Smooth muscle cell of the brain vasculature (primary cell): ENCODE data around the gene RAD51B.

Source experiments
- DNase-seq: peaks from one replicate; pipeline ENCODE4 v3.0.0-alpha.2; 2012; ENCODE audit warnings: low read depth, low spot score

The RAD51B gene

GRCh38 chr14:68585690-68586089 is 766.1 kb downstream of the RAD51B start:
- no peak for DNase-seq

DNA sequence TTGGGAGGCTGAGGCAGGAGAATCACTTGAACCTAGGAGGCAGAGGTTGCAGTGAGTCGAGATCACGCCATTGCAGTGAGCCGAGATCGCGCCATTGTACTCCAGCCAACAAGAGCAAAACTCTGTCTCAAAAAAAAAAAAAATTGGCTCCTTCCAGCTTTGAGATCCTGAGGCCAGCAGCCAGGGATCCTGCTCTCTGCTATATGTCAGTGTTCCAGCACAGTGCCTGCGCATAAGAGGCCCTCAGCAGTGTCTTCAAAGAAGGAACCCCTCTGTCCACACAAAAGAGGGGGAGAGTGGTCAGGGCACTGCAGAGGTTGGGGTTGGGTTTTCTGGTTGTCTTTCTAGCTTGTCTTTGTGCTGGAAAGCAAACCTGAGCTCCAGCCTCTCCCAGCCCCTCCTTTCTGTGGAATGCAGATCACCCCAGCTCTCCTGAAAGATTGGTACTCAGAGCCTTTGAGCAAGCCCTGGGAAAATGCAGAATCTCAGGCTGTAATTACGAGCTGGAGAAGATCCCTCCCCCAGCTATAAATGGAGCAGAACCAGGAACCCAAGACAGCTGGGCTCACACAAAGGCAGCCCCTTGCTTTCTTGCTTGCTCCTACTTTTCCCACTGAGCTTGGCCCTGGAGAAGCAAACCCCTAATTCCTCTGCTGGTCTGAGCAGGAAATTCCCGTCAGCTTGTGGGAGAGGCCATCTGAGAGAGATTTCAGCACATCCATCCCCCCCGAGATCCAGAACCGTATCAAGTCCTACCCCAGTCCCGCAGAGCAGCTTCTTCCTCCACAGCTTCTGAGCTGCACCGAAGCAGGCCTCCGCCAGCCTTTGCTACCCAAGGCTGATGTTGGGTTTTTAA is 767.5 kb downstream of the RAD51B start:
- DNase-seq, result no peak

GRCh38 chr14:68587931-68588330 is 768.4 kb downstream of the RAD51B start:
- DNase-seq, result no peak

GRCh38 chr14:68589447-68590200 is 770.0 kb downstream of the RAD51B start:
- DNase-seq, result peak; percentile 73

DNA sequence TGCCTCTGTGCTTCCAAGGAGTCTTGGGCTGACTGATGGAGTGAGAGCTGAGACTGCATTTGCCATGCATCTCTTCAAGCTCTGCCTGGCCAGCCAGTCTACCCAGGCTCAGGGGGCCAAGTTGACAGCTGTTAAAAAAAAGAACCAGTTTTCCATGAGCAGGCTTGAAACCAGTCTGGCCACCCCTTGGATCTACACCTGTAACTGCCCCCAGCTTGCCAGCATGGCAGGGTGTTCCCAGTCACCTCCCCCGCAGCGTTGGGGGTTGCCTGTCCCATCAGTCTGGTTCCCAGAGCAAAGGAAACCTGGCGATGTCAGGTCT is 770.6 kb downstream of the RAD51B start:
- DNase-seq, result no peak

DNA sequence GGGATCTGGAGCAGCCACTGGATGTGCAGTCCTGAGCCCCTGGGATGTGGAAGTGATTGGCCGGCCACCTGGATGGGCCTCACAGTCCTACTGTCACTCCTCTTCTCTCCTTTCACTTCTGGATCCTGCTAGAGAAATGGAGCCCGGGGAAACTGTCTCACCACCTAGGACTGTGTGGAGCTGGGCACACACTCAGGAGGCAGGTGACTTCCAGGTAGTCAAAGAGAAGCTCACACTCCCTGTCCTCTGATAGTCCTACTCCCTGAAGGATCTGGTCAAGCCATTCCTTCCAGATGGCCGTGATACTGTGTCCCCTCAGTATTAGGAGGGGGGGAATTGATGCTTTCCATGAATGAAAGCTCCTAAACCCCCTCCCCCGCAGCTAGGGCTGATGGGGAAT is 772.2 kb downstream of the RAD51B start:
- no peak for DNase-seq

DNA sequence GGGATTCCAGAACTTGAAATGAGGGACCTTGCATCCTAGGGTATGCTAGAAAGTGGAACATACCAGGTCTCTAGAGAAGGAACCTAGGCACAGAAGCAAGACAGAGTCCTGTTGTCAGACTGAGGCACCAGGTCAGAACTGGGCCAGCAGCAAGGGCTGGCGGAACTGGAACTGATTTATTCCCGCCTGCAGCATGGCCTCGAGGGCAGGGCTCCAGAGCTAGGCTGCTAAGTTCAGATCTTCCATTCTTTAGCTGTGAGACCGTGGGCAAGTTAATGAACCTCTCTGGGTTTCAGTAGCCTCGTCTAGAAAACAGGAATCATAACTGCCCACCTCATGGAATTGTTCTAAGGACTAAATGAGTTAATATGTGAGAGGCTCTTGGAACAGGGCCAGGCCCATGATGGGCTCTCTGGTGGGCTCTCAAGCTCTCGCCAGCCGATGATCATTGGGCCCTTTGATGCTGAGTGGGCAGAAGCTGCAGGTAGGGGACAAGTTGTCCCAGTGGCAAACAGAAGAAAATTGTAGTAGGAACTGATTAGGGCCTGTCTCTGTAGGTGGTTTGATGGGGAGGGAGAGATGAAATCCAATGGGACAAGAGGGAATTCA is 773.5 kb downstream of the RAD51B start:
- DNase-seq, result no peak

DNA sequence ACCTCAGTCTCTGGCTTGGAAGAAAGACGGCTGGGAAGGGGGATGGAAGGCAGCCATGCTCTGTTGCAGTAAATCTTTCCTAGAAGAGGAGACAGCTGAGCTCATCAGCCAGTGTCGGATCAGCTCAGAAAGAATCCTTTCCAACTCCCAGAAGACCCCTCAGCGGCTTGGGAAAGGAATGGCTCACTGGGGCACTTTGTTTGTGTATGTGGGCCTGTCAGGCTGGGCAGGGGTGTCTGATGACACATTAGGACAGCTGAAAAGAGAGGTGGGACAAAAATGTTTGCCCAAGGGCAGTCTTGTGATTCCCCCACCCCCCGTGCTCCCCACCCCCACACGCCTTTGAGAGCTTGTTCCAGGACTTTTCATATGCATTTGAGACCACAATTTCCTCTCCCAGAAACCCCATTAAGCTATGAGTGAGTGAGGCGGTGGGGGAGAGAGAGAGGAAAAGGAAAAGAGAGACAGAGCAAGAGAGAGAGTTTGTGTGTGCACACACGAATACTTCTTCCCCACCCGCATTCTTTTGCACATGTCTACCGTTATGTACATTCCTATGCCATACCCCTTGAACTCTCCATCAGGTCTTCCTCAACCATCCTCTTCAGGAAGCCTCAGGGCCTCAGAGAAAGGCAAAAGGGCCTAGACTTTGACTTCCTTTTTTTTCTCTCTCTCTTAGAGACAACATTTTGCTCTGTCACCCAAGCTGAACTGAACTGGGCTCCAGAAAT is 774.4 kb downstream of the RAD51B start:
- DNase-seq, result no peak

GRCh38 chr14:68594737-68595380 is 775.3 kb downstream of the RAD51B start:
- DNase-seq, result no peak

DNA sequence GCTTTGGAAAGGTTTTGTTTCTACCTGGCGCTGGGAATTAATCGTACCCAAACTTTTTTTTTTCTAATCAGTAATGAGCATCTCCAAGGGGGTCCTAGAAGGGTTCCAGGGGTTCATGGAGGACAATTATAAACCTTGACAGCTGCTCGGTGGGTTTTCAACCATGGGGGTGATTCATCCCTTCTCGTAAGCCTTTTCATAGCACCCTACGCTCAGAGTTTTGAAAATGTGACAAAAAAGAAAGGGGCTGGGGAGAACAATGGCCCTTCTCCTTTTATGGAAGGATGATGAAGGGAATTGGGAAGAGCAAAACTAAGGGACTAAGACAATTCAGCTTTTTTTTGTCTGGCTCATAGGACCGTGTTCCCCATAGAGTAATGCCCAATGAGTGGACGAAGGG is 776.6 kb downstream of the RAD51B start:
- no peak for DNase-seq

GRCh38 chr14:68596701-68597100 is 777.1 kb downstream of the RAD51B start:
- no peak for DNase-seq

- no peak for DNase-seq
Measured at GRCh38 chr14:68598089-68598488, 778.5 kb downstream of the RAD51B start.

DNA sequence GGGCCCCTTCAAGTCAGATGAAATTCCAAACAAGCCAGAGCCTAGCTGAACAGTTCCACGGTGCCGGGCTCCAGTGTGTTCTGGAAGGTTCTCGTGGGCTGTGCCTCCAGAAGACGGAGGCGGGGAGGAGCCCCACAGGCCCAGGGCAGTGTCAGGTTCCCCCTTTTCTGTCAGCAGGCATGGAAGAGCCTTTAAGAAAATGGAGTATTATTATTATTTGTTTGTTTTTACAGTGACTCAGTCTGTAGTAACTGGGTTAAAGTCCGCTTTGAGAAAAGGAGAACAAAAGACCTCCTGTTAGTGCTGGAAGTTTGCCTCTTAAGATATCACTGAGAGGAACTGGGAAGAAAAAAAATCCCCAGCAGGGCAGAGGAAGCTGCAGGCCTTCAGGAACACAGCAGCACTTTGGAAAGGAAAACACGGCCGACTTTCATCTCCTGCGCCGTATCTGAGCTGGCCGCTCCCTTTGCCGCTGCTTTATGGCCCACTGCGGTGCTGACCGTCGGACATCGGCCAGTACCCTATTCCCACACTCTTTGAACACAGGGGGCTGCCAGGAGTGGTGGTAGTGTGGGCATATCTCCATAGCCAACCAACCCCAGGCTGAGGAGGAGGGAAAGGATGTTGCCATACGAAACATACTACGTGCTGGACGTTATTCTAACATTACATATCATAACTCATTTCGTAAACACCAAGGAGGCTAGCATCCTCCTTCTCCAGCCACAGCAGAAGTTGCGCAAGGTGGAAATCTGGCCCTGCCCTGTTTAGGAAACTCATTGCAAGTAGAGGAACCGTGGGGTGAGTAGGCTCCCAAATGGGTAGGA is 779.3 kb downstream of the RAD51B start:
- DNase-seq, result peak; percentile 94

DNA sequence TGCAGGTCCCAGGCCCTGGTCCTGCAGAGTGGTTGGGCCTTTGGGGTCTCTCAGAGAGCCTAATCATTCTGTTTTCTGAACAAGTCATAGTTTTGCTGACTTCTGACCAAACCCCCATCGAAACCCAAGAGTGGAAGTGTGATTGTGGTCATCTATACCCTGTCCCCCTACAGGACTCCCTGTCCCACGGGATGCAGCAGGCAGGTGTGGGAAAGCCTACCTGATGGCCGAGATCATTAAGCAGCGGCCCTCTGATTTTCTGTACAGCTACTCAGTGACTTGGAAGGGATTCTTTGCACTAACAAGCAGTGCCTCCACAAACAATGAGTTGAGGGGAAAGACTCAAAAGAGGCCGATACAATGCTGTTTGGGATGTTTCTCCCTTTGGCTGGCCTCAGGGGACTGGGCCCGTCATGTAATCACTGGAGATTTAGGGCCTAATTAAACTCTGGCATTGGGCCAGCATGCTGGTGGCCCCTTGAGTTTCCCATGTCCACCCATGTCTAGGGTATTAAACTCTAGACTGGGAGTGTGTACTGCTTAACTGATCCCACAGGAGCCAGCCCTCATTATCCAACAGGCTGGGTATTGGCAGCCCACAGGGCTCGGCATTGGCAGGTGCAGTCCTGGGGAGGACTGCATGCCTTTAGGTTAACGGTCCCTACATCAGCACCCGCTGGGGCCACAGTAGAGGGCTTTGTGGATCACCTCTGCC is 780.5 kb downstream of the RAD51B start:
- no peak for DNase-seq

DNA sequence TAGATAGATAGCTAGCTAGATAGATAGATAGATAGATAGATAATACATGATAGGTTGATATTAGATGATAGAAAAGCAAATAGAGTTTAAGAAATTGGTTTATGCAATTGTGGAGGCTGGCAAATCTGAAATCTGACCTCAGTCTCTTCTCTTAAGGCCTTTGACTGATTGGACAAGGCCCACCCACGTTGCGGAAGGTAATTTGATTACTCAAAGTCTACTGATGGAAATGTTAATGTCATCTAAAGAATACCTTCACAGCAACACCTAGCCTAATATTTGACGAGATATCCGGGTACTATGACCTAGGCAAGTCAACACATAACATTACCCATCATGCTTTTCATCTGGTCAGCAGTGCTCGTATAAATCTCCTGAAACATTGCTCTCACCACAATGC is 782.9 kb downstream of the RAD51B start:
- no peak for DNase-seq

GRCh38 chr14:68603533-68604360 is 784.2 kb downstream of the RAD51B start:
- DNase-seq, result no peak

GRCh38 chr14:68604361-68604730 is 784.8 kb downstream of the RAD51B start:
- DNase-seq, result no peak

DNA sequence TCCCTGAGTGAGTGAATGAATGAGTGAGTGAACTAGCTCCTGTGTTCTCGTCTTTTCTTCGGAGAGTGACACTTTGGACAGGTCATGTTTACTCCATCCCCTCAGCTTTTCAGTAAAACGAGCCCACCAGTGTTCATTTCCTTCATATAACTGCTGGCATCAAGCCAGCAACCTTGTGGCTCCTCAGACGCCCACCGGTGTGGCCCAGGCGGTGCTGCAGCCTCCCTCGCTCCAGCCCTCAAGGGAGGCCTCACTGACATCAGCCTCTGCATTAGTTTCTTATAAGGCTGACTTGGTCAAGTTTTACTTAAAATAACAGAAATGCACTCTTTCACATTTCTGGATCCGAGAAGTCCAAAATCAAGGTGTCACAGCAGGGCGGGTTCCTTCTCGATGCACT is 785.2 kb downstream of the RAD51B start:
- no peak for DNase-seq

DNA sequence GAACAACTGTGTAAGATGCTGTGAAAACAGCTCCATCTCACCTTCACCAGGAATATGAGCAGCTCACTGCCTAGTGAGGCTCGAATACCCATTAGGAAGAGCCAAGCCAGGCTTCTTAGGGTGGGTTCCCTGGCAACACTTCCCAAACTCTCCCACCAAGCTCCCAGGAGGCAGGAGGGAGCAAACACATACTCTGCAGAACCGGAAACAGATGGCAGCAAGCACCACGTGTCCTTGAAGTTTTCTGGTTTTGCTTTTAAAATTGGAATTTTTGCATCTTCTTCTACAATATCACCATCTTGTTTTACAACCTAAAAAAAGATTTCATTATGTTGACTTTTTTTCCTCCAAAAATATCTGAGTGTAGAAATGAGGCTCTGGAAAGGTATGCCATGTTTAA is 786.6 kb downstream of the RAD51B start:
- no peak for DNase-seq
